WTC11 (cell line): ENCODE measurements around the gene ADAMTS15. TPM values are rescaled to one million over a fixed set of nuclear protein-coding genes. Genes with fewer than 3 reads are reported as not detected.

Source experiments
- ATAC-seq: fragments of 200-7000 bp; cut with Tn5 transposase; 2 replicates; pipeline ENCODE4 v1.10.0; 2021; ENCODE audit warnings: mild to moderate bottlenecking, moderate library complexity
- CTCF ChIA-PET: fragments of 300-600 bp; sonication (Branson Sonifier 250); formaldehyde crosslinking; loops from one replicate; lab custom pipeline; 2021; ENCODE audit warnings: antibody characterized with exemption; lab: Charles Lee
- POLR2A ChIA-PET: fragments of 350-600 bp; sonication (Branson Sonifier 250); formaldehyde crosslinking; loops from one replicate; lab custom pipeline; 2021; ENCODE audit warnings: antibody characterized with exemption; lab: Charles Lee
- DNase-seq: peaks from one replicate; pipeline ENCODE4 v3.0.0; 2021; ENCODE audit warnings: low spot score
- H3K27ac Mint-ChIP-seq: 2 replicates; pipeline ENCODE4 v1.8.0; 2021; ENCODE audit warnings: mixed read lengths
- H3K27me3 Mint-ChIP-seq: 2 replicates; pipeline ENCODE4 v1.8.0; 2021; ENCODE audit warnings: low read depth, mild to moderate bottlenecking, moderate library complexity, mixed read lengths
- H3K36me3 Mint-ChIP-seq: 2 replicates; pipeline ENCODE4 v1.8.0; 2021; ENCODE audit warnings: mixed read lengths
- H3K4me1 Mint-ChIP-seq: 2 replicates; pipeline ENCODE4 v1.8.0; 2022; ENCODE audit warnings: mixed read lengths
- H3K4me3 Mint-ChIP-seq: 2 replicates; pipeline ENCODE4 v1.8.0; 2021; ENCODE audit warnings: mild to moderate bottlenecking, moderate library complexity, mixed read lengths
- H3K9me3 Mint-ChIP-seq: 2 replicates; pipeline ENCODE4 v1.8.0; 2021; ENCODE audit warnings: mixed read lengths
- ATF1 ChIP-seq: sonication (generic); formaldehyde crosslinking; IDR thresholded peaks from 2 replicates; pipeline ENCODE4 v1.8.1; 2023; ENCODE audit warnings: mild to moderate bottlenecking, moderate library complexity, missing genetic modification reagents
- CBFB ChIP-seq: sonication (generic); formaldehyde crosslinking; IDR thresholded peaks from 2 replicates; pipeline ENCODE4 v1.8.1; 2022; ENCODE audit warnings: mild to moderate bottlenecking, low read depth, missing genetic modification reagents
- CREB1 ChIP-seq: sonication (generic); formaldehyde crosslinking; IDR thresholded peaks from 2 replicates; pipeline ENCODE4 v1.8.0; 2023; ENCODE audit warnings: mild to moderate bottlenecking, missing genetic modification reagents
- ELF4 ChIP-seq: sonication (generic); formaldehyde crosslinking; IDR thresholded peaks from 2 replicates; pipeline ENCODE4 v1.8.1; 2022; ENCODE audit warnings: low read depth, mild to moderate bottlenecking, moderate library complexity, missing genetic modification reagents
- IRF1 ChIP-seq: sonication (generic); formaldehyde crosslinking; IDR thresholded peaks from 2 replicates; pipeline ENCODE4 v1.8.0; 2023; ENCODE audit warnings: missing genetic modification reagents
- JUN ChIP-seq: sonication (generic); formaldehyde crosslinking; IDR thresholded peaks from 2 replicates; pipeline ENCODE4 v1.8.0; 2023; ENCODE audit warnings: mild to moderate bottlenecking, missing genetic modification reagents
- NFYB ChIP-seq: sonication (generic); formaldehyde crosslinking; conservative IDR thresholded peaks from 2 replicates; pipeline ENCODE4 v1.8.0; 2022; ENCODE audit warnings: low read depth, missing genetic modification reagents
- NR1H2 ChIP-seq: sonication (generic); formaldehyde crosslinking; IDR thresholded peaks from 2 replicates; pipeline ENCODE4 v1.9.0; 2021; ENCODE audit warnings: mild to moderate bottlenecking, moderate library complexity, missing genetic modification reagents
- RORB ChIP-seq: fragments of 250-450 bp; sonication (Bioruptor Pico); IDR thresholded peaks from 2 replicates; pipeline ENCODE4 v1.9.0; 2021; ENCODE audit warnings: mild to moderate bottlenecking
- TEAD1 ChIP-seq: sonication (generic); formaldehyde crosslinking; IDR thresholded peaks from 2 replicates; pipeline ENCODE4 v1.8.0; 2022; ENCODE audit warnings: mild to moderate bottlenecking, missing genetic modification reagents
- ZNF263 ChIP-seq: sonication (generic); formaldehyde crosslinking; IDR thresholded peaks from 2 replicates; pipeline ENCODE4 v1.8.1; 2022; ENCODE audit warnings: low read depth, mild to moderate bottlenecking, moderate library complexity, missing genetic modification reagents
- ZNF425 ChIP-seq: fragments of 250-450 bp; sonication (Bioruptor Pico); conservative IDR thresholded peaks from 2 replicates; pipeline ENCODE4 v1.9.0; 2021; ENCODE audit warnings: mild to moderate bottlenecking
- total RNA-seq: library from RNA; stranded (reverse); gene quantifications from 3 replicates; pipeline ENCODE4 v1.2.3, GENCODE V29; 2021
- TF ChIP-seq, protein P1 (sequence below): fragments of 250-450 bp; sonication (Bioruptor Pico); IDR thresholded peaks from 2 replicates; pipeline ENCODE4 v1.9.0; 2021; ENCODE audit warnings: moderate library complexity, mild to moderate bottlenecking, inconsistent platforms, borderline replicate concordance
- TF ChIP-seq, protein P2 (sequence below): sonication (generic); formaldehyde crosslinking; IDR thresholded peaks from 2 replicates; pipeline ENCODE4 v1.8.0; 2022; ENCODE audit warnings: missing genetic modification reagents
- TF ChIP-seq, protein P3 (sequence below): sonication (generic); formaldehyde crosslinking; IDR thresholded peaks from 2 replicates; pipeline ENCODE4 v1.8.0; 2022; ENCODE audit warnings: mild to moderate bottlenecking, missing genetic modification reagents
- TF ChIP-seq, protein P4 (sequence below): sonication (generic); formaldehyde crosslinking; IDR thresholded peaks from 2 replicates; pipeline ENCODE4 v1.8.0; 2022; ENCODE audit warnings: mild to moderate bottlenecking, missing genetic modification reagents
- TF ChIP-seq, protein P5 (sequence below): sonication (generic); formaldehyde crosslinking; IDR thresholded peaks from 2 replicates; pipeline ENCODE4 v1.8.1; 2023; ENCODE audit warnings: mild to moderate bottlenecking, missing genetic modification reagents

The ADAMTS15 gene
- total RNA-seq, 1 experiment from 2014 or later: 3.7 TPM

GRCh38 chr11:130485983-130486382, 37.5 kb downstream of the ADAMTS15 start:
- Mint-ChIP-seq H3K4me3 (no peak overlapping the region), H3K27me3 (peaks cover 3% of the 10 kb centered on the region; the same call in 1 of the 2 replicates), H3K36me3 (peaks cover 2% of the 10 kb centered on the region; the same call in 1 of the 2 replicates), H3K27ac (no peak overlapping the region), H3K4me1 (no peaks in the 10 kb centered on the region), H3K9me3 (peaks cover 8% of the 10 kb centered on the region)
- no peak for DNase-seq
- POLR2A ChIA-PET: no interaction called here
- no peak for TF ChIP-seq JUN (CRISPR knock-in tag)
- TF ChIP-seq, protein P1, sequence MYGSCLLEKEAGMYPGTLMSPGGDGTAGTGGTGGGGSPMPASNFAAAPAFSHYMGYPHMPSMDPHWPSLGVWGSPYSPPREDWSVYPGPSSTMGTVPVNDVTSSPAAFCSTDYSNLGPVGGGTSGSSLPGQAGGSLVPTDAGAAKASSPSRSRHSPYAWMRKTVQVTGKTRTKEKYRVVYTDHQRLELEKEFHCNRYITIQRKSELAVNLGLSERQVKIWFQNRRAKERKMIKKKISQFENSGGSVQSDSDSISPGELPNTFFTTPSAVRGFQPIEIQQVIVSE: no peak
- no peak for TF ChIP-seq NFYB (CRISPR knock-in tag)
- TF ChIP-seq, protein P2, sequence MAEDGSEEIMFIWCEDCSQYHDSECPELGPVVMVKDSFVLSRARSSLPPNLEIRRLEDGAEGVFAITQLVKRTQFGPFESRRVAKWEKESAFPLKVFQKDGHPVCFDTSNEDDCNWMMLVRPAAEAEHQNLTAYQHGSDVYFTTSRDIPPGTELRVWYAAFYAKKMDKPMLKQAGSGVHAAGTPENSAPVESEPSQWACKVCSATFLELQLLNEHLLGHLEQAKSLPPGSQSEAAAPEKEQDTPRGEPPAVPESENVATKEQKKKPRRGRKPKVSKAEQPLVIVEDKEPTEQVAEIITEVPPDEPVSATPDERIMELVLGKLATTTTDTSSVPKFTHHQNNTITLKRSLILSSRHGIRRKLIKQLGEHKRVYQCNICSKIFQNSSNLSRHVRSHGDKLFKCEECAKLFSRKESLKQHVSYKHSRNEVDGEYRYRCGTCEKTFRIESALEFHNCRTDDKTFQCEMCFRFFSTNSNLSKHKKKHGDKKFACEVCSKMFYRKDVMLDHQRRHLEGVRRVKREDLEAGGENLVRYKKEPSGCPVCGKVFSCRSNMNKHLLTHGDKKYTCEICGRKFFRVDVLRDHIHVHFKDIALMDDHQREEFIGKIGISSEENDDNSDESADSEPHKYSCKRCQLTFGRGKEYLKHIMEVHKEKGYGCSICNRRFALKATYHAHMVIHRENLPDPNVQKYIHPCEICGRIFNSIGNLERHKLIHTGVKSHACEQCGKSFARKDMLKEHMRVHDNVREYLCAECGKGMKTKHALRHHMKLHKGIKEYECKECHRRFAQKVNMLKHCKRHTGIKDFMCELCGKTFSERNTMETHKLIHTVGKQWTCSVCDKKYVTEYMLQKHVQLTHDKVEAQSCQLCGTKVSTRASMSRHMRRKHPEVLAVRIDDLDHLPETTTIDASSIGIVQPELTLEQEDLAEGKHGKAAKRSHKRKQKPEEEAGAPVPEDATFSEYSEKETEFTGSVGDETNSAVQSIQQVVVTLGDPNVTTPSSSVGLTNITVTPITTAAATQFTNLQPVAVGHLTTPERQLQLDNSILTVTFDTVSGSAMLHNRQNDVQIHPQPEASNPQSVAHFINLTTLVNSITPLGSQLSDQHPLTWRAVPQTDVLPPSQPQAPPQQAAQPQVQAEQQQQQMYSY (CRISPR knock-in tag): no peak
- TF ChIP-seq, protein P3, sequence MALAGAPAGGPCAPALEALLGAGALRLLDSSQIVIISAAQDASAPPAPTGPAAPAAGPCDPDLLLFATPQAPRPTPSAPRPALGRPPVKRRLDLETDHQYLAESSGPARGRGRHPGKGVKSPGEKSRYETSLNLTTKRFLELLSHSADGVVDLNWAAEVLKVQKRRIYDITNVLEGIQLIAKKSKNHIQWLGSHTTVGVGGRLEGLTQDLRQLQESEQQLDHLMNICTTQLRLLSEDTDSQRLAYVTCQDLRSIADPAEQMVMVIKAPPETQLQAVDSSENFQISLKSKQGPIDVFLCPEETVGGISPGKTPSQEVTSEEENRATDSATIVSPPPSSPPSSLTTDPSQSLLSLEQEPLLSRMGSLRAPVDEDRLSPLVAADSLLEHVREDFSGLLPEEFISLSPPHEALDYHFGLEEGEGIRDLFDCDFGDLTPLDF (CRISPR knock-in tag): no peak
- ATAC-seq: no peak
- CTCF ChIA-PET: no interaction called here

- TF ChIP-seq NR1H2 (CRISPR knock-in tag): no peak
- TF ChIP-seq ZNF425 (CRISPR knock-in tag): no peak
- no peak for TF ChIP-seq ELF4 (CRISPR knock-in tag)
- no peak for TF ChIP-seq ZNF263 (CRISPR knock-in tag)
- no peak for TF ChIP-seq IRF1
- TF ChIP-seq TEAD1: no peak
- TF ChIP-seq, protein P4, sequence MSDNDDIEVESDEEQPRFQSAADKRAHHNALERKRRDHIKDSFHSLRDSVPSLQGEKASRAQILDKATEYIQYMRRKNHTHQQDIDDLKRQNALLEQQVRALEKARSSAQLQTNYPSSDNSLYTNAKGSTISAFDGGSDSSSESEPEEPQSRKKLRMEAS (CRISPR knock-in tag): no peak
- TF ChIP-seq, protein P5, sequence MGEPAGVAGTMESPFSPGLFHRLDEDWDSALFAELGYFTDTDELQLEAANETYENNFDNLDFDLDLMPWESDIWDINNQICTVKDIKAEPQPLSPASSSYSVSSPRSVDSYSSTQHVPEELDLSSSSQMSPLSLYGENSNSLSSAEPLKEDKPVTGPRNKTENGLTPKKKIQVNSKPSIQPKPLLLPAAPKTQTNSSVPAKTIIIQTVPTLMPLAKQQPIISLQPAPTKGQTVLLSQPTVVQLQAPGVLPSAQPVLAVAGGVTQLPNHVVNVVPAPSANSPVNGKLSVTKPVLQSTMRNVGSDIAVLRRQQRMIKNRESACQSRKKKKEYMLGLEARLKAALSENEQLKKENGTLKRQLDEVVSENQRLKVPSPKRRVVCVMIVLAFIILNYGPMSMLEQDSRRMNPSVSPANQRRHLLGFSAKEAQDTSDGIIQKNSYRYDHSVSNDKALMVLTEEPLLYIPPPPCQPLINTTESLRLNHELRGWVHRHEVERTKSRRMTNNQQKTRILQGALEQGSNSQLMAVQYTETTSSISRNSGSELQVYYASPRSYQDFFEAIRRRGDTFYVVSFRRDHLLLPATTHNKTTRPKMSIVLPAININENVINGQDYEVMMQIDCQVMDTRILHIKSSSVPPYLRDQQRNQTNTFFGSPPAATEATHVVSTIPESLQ: no peak
- no peak for TF ChIP-seq RORB
- TF ChIP-seq CBFB (CRISPR knock-in tag): no peak
- no peak for TF ChIP-seq ATF1 (CRISPR knock-in tag)
- TF ChIP-seq CREB1 (CRISPR knock-in tag): no peak
- H3K4me3 Mint-ChIP-seq: no peak overlapping the region
- no peaks in the 10 kb centered on the region for H3K4me1 Mint-ChIP-seq
- peaks cover 2% of the 10 kb centered on the region; the same call in 1 of the 2 replicates for H3K36me3 Mint-ChIP-seq
- peaks cover 8% of the 10 kb centered on the region for H3K9me3 Mint-ChIP-seq
- H3K27me3 Mint-ChIP-seq: peaks cover 3% of the 10 kb centered on the region; the same call in 1 of the 2 replicates
- H3K27ac Mint-ChIP-seq: no peak overlapping the region
- ChIA-PET CTCF (interaction anchor here (1.3 kb wide), 1 partner anchor 9 kb away, joined by 7 read pairs; no protein-coding TSS in a partner anchor), POLR2A (interaction anchor here (0.6 kb wide), 1 partner anchor 36 kb away, joined by 10 read pairs; no protein-coding TSS in a partner anchor)
- 0 out of 2 replicates have a peak, but pooled peaks have one; percentile 24 for ATAC-seq
- no peak for DNase-seq
Observed at GRCh38 chr11:130486391-130486836, 38.0 kb downstream of the ADAMTS15 start.
